Aorta (tissue), 5 donors: ENCODE measurements around the gene EFEMP2. TPM values are rescaled to one million over a fixed set of nuclear protein-coding genes. Genes with fewer than 3 reads are reported as not detected.

Experiments used
- ATAC-seq: fragments of 200-7000 bp; cut with Tn5 transposase; one replicate; pipeline ENCODE4 v1.9.1; 2022; ENCODE audit warnings: moderate library complexity; ENCODE audit not compliant: low FRiP score
- DNase-seq, 2 donors: peaks; one replicate each; pipeline ENCODE4 v3.0.0-alpha.2; 2020
- H3K27ac ChIP-seq, 2 donors: one replicate each; pipeline ENCODE4 v1.5.1; 2013; ENCODE audit warnings: low read length in 2 of 2, mild to moderate bottlenecking in 2 of 2, moderate library complexity in 2 of 2, control low read depth in 1 of 2, inconsistent platforms in 1 of 2, low read depth in 1 of 2
- H3K27me3 ChIP-seq, 2 donors: one replicate each; pipeline ENCODE4 v1.6.1; 2013; ENCODE audit warnings: control low read depth in 1 of 2, low read length in 1 of 2, mild to moderate bottlenecking in 1 of 2, moderate library complexity in 1 of 2; ENCODE audit not compliant: insufficient read depth in 2 of 2, control insufficient read depth in 1 of 2
- H3K36me3 ChIP-seq, 2 donors: one replicate each; pipeline ENCODE4 v1.6.1; 2013; ENCODE audit warnings: control low read depth in 1 of 2, low read length in 1 of 2, mild to moderate bottlenecking in 1 of 2; ENCODE audit not compliant: insufficient read depth in 2 of 2, control insufficient read depth in 1 of 2
- H3K4me1 ChIP-seq, 2 donors: one replicate each; pipeline ENCODE4 v1.6.1; 2013; ENCODE audit warnings: low read length in 2 of 2, control low read depth in 1 of 2, mild to moderate bottlenecking in 1 of 2, moderate library complexity in 1 of 2; ENCODE audit not compliant: insufficient read depth in 2 of 2, control insufficient read depth in 1 of 2
- H3K4me3 ChIP-seq, 2 donors: one replicate each; pipeline ENCODE4 v1.5.1; 2013; ENCODE audit warnings: low read length in 2 of 2, control low read depth in 1 of 2, mild to moderate bottlenecking in 1 of 2
- H3K9me3 ChIP-seq: one replicate; pipeline ENCODE4 v1.6.1; 2013; ENCODE audit warnings: mild to moderate bottlenecking, low read length; ENCODE audit not compliant: control insufficient read depth
- WGBS, 2 donors: extraction: QIAGEN DNeasy Blood & Tissue Kit; methylation state at CpG; one replicate each; pipeline ENCODE4 v1.1.7; 2013; 5-methylcytosine and 5-hydroxymethylcytosine counted together
- intact Hi-C, 2 donors: fragments of 100-400 bp; cut with DNase I; formaldehyde crosslinking; loops; one replicate each; pipeline versions ENCODE4 v1.14.2 to v1.15.0; 2022
- polyA plus RNA-seq, 2 donors: library from polyadenylated mRNA; stranded (reverse); fragments of 200-250 nt; gene quantifications; one replicate each; pipeline ENCODE4 v1.2.3, GENCODE V29; 2013
- total RNA-seq, 2 donors: library from RNA; stranded (reverse); fragmentation: NEBNext Ultra II Directional; extraction: Animal tissue kit (Norgen Biotek cat#: 25700); gene quantifications; one replicate each; pipeline ENCODE4 v1.2.1, GENCODE V29; 2021
- donor health status: healthy with polysubstance abuse.
- donor health status: Bipolar disorder and iron deficiency.
- donor health status: DM: no; HTN: no; CAD: no.
- donor health status: DM: no; HTN: no; CAD: no.
- donor health status: DM: yes; HTN: yes; CAD: no.

The EFEMP2 gene
- total and polyA plus RNA-seq, 4 donors: 136 to 224 (median 162) TPM

DNA sequence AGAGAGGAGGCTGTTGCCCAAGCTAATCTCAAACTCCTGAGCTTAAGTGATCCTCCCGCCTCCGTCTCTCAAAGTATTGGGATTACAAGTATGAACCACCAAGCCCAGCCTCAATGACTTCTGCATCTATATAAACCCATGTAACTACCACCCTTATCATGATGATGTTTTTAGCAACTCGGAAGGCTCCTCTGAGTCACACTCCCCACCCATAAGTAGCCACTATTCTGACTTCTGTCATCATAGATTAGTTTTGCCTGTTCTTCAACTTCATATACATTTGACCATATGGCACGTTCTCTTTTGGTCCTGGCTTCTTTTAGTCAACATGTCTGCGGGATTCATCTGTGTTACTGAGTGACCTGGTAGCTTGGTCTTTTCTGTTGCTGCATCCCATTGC, 34.0 kb upstream of the EFEMP2 start:
- DNase-seq (no peak), ATAC-seq (no peak)
- intact Hi-C loops: no loop called here
- Histone ChIP-seq H3K36me3 (no peaks in the 10 kb centered on the region), H3K9me3 (no peaks in the 10 kb centered on the region), H3K27ac (no peak overlapping the region), H3K4me1 (no peaks in the 10 kb centered on the region), H3K27me3 (no peaks in the 10 kb centered on the region), H3K4me3 (no peak overlapping the region)
- 80 to 83% methylated on average over 5 of the region's 5 CpGs for WGBS, 2 donors

DNA sequence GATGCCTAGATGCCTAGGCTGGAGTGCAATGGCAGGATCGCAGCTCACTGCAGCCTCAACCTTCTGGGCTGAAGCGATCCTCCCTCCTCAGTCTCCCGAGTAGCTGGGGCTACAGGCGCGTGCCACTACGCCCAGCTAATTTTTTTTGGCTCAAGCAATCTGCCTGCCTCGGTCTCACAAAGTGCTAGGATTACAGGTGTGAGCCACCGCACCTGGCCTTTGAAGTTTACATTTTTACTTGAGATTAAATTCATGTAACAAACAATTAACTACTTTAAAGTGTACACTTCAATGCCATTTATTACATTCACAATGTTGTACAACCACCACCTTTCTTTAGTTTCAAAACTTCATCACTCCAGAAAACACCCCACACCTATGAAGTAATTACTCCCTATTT, 31.1 kb upstream of the EFEMP2 start:
- Histone ChIP-seq H3K27ac (no peak overlapping the region), H3K9me3 (no peaks in the 10 kb centered on the region), H3K4me1 (no peaks in the 10 kb centered on the region), H3K4me3 (no peak overlapping the region), H3K36me3 (no peaks in the 10 kb centered on the region), H3K27me3 (no peaks in the 10 kb centered on the region)
- ATAC-seq (no peak), DNase-seq (no peak)
- intact Hi-C loops: no loop called here
- 85 to 87% methylated on average over 8 of the region's 8 CpGs for WGBS, 2 donors

DNA sequence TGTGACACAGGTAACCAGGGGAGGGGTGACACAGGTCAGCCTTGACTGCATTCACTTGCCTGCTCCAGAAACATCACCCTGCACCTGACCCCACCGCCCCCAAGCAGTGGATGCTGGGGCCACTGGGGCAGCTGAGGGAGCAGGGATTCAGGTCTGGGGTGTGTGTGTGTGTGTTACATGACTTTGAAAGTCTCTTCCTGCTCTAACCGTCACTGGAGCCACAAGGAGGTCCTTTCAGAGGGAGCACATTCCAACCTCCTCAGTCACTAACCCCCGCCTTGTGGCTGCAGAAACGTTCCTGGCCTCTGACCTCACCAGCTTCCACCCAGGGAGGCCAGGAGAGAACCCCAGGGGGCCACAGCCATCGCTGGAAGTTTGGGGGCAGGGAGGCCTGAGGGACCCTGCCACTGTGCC, 30.5 kb upstream of the EFEMP2 start:
- WGBS, 2 donors: 19 to 24% methylated on average over 5 of the region's 5 CpGs
- ATAC-seq: no peak

DNA sequence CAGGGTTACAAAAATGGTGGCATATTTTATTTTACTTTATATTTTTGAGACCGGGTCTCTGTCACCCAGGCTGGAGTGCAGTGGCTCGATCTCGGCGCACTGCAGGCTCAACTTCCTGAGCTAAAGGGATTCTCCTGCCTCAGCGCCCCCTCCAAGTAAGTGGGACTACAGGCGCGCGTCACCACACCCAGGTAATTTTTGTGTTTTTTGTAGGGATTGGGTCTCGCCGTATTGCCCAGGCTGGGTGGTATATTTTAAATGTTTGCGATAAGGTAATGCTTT, 28.2 kb upstream of the EFEMP2 start:
- Histone ChIP-seq H3K36me3 (no peaks in the 10 kb centered on the region), H3K27ac (peak overlapping the region in 1 of 2 donors; percentile 30), H3K4me3 (no peak overlapping the region), H3K9me3 (no peaks in the 10 kb centered on the region), H3K27me3 (no peaks in the 10 kb centered on the region), H3K4me1 (no peaks in the 10 kb centered on the region)
- DNase-seq (no peak), ATAC-seq (no peak)
- WGBS, 2 donors: 73 to 74% methylated on average over 11 of the region's 11 CpGs
- intact Hi-C loops: no loop called here

More for the DNA sequence above, 30.5 kb upstream of the EFEMP2 start:
- H3K27me3 ChIP-seq: no peaks in the 10 kb centered on the region
- no peaks in the 10 kb centered on the region for H3K9me3 ChIP-seq
- no peaks in the 10 kb centered on the region for H3K4me1 ChIP-seq
- DNase-seq: no peak
- intact Hi-C loops: no loop called here
- peak overlapping the region in 1 of 2 donors; percentile 42 for H3K27ac ChIP-seq
- H3K36me3 ChIP-seq: no peaks in the 10 kb centered on the region
- no peak overlapping the region for H3K4me3 ChIP-seq

DNA sequence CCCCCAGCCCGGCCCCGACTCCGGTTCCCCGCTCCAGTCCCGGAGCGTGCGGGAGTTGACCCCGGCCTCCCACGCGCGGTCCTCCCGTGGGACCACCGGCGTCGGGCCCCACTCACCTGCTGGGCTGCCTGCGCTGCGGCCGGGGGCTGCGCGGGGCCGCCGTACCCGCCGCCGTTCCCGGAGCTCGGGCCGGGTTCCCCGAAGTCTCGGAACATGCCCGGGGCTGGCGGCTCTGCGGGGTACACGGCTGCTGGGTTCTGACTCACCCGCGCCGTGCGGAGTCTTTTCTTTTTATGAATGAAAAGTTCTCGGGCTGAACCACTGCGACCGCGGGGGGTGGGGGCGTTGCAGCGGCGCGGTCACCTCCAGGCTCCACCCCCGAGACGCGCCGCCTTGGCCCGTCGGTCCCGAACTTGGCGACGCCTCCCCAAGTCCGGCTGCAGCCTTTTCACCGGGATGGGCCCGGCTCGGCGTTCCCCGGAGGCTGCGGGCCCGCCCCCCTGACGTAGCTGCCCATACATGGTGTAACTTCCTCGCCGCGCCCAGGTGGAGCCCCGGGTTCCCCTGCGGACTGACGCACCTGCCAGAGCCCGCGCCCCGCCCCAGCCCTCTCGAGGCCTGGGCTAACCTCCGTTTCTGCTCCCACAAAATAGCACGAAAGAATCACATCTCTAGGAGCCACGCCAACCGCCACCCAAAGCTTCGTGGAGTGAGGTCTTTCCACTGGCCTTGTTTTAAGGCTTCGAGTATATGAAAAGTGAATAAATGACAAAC, 27.7 kb upstream of the EFEMP2 start, which contains the start of gene FOSL1:
FOSL1 (minus strand) TSS at position 264 of the 774 bp plus-strand sequence; CDS start at position 215, 49 bp downstream.
- ATAC-seq (peak; percentile 89), DNase-seq (peak; percentile 92 to 98)
- no peaks in the 10 kb centered on the region for H3K4me1 ChIP-seq
- peak within 1 kb of the TSS in 1 of 2 donors; percentile 43 for H3K27ac ChIP-seq
- no peaks in the 10 kb centered on the region for H3K9me3 ChIP-seq
- no peaks in the 10 kb centered on the region for H3K27me3 ChIP-seq
- intact Hi-C loops: no loop called here
- peak within 1 kb of the TSS; percentile 24 to 60 for H3K4me3 ChIP-seq
- WGBS, 2 donors: 2% methylated on average over 73 to 80 of the region's 80 CpGs
- H3K36me3 ChIP-seq: no peaks in the 10 kb centered on the region

DNA sequence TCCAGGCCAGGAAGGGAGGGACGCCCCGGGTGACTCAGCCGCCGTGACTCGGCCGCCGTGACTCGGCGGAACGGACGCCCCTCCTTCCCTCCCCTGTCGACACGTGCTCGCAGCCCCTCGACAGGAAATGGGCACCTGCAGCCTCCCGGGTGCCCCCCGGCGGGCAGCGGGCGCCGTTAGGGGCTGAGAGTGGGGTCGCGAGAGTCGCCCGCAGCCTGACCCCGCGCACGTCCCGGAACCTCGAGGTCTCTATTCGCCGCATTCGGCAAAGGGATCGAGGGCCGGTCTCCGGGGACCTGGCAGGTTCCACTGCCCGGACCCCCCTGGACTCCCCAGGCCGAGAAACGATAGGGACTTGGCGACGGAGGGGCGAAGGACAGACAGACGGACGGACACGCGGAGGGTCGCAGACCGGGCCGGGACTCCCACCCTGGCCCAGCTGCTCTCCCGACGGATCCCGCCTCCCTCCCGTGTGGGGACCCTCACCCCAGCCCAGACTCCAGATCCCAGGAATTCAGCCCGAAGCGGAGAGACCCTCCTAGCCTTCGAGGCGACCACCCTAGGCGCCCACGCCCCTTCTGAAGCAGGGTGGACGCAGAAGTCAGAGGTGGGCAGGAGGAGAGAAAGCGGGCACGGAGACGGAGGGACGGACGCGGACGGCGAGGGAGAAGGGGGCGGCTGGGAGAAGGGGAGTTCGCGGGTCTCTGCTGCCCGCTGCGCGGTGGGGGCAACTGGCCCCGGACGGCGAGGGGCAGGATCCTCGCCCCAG, 26.9 kb upstream of the EFEMP2 start:
- Histone ChIP-seq H3K27ac (peak overlapping the region in 1 of 2 donors; percentile 43), H3K9me3 (no peaks in the 10 kb centered on the region), H3K4me3 (peak overlapping the region; percentile 24 to 60), H3K27me3 (no peaks in the 10 kb centered on the region), H3K36me3 (no peaks in the 10 kb centered on the region), H3K4me1 (no peaks in the 10 kb centered on the region)
- ATAC-seq (peak; percentile 81), DNase-seq (peak; percentile 81 to 96)
- 1 to 2% methylated on average over 60 to 78 of the region's 78 CpGs for WGBS, 2 donors
- intact Hi-C loops: no loop called here

DNA sequence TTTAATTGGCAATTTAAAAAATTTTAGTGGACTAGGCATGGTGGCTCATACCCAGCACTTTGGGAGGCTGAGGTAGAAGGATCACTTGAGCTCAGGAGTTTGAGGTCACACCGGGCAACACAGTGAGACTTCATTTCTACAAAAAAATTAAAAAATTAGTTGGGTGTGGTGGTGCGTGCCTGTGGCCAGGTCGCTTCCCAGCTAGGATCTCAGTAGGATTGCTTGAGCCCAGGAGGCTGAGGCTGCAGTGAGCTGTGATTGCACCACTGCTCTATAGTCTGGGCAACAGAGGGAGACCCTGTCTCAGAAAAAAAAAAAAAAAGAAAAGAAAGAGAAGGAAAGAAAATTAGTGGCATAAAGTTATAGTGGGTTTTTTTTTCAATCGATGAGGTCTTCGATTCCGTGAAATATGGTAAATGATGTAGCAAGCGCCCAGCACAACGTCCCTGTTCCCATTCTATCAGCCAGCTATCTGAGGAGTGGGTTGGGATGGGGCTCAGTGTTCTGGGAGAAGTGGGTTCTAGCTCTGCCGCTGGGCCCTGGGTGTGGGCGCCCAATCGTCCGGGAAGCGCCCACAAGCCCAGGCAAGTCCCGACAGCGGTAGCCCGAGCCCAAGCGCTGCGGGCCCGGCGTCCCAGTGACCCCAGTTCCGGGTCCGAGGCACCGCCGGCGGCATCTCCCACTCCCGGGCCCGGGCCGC, 26.2 kb upstream of the EFEMP2 start:
- no peak overlapping the region for H3K4me3 ChIP-seq
- no peaks in the 10 kb centered on the region for H3K27me3 ChIP-seq
- H3K4me1 ChIP-seq: no peaks in the 10 kb centered on the region
- H3K27ac ChIP-seq: peak overlapping the region in 1 of 2 donors; percentile 14
- ATAC-seq (no peak), DNase-seq (no peak)
- WGBS, 2 donors: 27 to 30% methylated on average over 26 to 28 of the region's 28 CpGs
- H3K36me3 ChIP-seq: no peaks in the 10 kb centered on the region
- H3K9me3 ChIP-seq: no peaks in the 10 kb centered on the region
- intact Hi-C loops: no loop called here

DNA sequence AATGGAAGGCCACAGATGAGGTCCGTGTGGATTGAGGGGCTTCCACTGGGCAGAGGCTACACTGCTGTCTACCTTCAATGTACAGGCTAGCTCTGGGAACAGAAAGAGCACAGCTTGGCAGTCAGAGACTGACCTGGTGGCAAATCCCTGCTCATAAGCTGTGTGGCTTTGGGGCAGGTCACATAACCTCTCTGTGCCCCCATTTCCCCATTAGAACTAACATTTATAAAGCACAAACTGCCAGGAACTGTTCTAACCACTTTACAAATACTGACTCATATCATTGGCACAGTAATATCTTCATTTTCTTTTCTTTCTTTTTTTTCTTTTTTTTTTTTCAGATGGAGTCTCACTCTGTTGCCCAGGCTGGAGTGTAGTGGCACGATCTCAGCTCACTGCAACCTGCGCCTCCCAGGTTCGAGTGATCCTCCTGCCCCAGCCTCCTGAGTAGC, 24.4 kb upstream of the EFEMP2 start:
- intact Hi-C loops: no loop called here
- Histone ChIP-seq H3K4me3 (no peak overlapping the region), H3K4me1 (no peaks in the 10 kb centered on the region), H3K36me3 (no peaks in the 10 kb centered on the region), H3K9me3 (no peaks in the 10 kb centered on the region), H3K27ac (peak overlapping the region in 1 of 2 donors; percentile 30), H3K27me3 (no peaks in the 10 kb centered on the region)
- ATAC-seq: no peak
- DNase-seq: no peak
- 54 to 63% methylated on average over 4 of the region's 4 CpGs for WGBS, 2 donors
